GM19372 (cell line): ENCODE data around the gene IL1RAP.
"Not testable (repeated sequence)": the region's sequence is repeated elsewhere in the genome, so short reads cannot be mapped to it uniquely, and the experiment has no call there.

Experiments used
- ATAC-seq: cut with Tn5 transposase; IDR thresholded peaks from one replicate; pipeline ENCODE4 v1.9.1; 2021; ENCODE audit warnings: mild to moderate bottlenecking, low read depth, moderate library complexity; ENCODE audit not compliant: unreplicated experiment

Gene IL1RAP, protein sequence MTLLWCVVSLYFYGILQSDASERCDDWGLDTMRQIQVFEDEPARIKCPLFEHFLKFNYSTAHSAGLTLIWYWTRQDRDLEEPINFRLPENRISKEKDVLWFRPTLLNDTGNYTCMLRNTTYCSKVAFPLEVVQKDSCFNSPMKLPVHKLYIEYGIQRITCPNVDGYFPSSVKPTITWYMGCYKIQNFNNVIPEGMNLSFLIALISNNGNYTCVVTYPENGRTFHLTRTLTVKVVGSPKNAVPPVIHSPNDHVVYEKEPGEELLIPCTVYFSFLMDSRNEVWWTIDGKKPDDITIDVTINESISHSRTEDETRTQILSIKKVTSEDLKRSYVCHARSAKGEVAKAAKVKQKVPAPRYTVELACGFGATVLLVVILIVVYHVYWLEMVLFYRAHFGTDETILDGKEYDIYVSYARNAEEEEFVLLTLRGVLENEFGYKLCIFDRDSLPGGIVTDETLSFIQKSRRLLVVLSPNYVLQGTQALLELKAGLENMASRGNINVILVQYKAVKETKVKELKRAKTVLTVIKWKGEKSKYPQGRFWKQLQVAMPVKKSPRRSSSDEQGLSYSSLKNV

DNA sequence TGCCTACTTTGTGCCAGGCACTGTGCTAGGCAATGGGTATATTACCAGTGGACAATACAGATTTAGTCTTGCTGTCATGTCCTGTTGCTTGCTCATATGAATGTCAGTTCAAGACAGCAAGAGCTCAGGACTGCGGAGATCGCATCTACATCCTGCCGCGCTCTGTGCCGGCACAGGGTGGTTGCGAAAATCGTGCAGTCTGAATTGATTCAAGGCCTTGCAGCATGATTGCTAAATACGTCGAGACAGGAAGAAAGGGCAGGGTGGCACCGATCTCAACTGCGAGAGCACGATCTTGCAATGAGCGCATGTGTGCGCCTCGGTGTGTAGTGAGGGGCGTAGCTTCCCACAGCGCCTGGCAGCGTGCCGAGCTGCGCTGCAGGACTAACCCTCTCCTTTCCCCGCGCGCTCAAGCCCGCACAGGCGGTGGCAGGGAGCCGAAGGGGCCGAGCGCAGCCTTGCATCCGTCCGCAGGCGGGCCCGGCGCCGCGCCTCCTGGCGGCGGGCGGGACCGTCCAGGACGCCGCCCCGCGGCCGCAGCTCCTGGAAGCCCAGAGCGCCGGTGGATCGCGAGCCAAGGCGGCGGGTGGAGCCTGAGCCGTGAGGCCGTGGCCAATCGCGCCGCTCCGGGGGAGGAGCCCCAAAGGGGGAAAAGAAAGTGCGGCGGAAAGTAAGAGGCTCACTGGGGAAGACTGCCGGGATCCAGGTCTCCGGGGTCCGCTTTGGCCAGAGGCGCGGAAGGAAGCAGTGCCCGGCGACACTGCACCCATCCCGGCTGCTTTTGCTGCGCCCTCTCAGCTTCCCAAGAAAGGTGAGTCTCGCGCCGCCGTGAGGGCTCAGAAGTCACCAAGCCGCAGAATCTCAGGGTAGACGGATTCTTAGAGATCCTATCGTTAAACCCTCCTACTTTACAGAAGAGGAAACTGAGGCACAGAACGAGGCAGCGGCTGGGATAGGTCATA is at the start of gene IL1RAP:
Gene IL1RAP (plus strand): TSS at position 677 of the 962 bp plus-strand sequence. CDS start 50,205 bp downstream, outside the sequence.
- peak; percentile 98 for ATAC-seq

DNA sequence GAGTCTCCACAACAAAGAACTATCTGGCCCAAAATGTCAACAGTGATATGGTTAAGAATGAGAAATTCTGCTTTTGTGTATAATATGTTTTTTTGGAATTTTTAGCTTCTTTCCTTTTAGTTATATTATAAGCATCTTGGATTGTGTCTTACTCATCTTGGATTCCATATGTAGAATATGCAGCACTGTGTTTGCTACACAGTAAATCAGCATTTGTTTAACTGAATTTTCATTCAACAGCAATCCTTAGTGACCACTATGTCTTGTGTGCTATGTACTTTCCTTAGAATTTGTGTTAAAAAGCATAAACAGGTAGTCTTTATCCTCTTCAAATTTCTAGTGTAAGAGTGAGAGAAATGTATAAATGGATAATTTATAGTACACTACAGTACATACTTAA is 46.0 kb upstream of the IL1RAP start:
- ATAC-seq = no peak

DNA sequence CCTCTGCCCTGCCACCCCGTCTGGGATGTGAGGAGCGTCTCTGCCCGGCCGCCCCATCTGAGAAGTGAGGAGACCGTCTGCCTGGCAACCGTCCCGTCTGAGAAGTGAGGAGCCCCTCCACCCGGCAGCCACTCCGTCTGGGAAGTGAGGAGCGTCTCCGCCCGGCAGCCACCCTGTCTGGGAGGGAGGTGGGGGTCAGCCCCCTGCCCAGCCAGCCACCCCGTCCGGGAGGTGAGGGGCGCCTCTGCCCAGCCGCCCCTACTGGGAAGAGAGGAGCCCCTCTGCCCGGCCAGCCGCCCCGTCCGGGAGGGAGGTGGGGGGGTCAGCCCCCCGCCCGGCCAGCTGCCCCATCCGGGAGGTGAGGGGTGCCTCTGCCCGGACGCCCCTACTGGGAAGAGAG is 40.6 kb upstream of the IL1RAP start:
- ATAC-seq = not testable (repeated sequence)

DNA sequence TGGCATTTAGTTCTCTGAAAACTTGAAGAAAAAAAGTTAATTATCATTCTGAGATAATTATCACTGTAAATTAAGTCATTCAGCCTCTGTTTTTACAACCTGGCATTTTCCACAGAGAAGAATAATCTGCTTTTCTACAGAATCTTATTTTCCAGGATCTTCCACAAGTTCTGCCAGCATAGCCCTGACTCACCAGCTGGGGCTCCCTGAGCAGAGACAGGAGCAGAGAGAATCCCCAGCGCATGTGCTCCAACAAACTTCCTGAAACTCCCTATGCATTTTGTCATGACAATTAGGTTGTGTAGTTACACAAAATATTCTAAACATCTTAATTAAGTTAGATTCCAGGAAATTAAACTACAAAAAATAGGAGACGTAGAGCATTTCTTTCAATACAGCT is 32.1 kb upstream of the IL1RAP start:
- no peak for ATAC-seq

DNA sequence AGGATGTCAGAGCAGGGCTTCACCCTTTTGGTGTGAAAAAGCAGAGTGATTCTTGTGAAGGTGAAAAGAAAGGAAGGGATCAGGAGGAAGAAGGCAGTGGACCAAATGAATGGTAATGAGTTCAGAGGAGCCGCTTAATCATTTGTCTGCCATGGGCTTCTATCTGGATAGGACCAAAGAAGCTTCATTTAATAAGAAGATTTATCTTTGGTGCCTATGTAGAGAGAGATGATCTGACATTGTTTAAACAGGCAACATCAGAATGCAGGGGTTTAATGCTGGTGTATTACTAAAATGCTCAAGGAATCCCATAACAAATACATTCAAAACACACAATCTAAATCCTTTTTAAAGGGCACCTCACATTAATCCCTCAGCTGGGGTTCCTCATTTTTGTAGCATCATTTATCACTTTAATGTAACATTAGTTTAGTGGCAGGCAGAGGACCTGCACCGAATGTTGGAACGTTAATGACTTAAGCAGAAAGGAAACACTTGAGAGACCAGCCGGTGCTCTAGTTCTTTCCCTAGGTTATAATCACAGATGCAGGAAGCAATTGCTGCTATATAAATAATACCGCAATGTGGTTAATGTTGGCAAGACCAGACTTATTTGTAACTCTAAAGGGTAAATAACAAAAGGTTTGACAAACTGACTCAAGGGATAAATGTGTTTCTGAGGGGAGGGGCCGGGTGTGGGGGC is 27.9 kb upstream of the IL1RAP start:
- ATAC-seq = no peak

DNA sequence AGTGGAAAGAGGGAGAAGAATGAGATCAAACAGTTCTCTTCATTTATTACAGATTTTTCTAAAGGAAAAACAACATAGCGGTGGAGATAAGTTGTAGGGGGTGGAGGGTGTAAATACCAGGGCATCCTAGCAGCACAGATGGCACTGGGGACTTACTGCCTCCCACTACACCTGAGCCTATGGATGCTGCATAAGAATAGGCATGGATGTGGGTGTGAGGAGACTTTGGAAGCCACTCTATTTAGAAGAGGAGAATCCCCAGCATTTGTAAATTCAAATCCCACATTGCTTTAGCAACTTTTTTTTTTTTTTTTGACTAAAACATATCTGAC is 27.4 kb upstream of the IL1RAP start:
- no peak for ATAC-seq

GRCh38 chr3:190486908-190487607 is 26.8 kb upstream of the IL1RAP start:
- no peak for ATAC-seq

DNA sequence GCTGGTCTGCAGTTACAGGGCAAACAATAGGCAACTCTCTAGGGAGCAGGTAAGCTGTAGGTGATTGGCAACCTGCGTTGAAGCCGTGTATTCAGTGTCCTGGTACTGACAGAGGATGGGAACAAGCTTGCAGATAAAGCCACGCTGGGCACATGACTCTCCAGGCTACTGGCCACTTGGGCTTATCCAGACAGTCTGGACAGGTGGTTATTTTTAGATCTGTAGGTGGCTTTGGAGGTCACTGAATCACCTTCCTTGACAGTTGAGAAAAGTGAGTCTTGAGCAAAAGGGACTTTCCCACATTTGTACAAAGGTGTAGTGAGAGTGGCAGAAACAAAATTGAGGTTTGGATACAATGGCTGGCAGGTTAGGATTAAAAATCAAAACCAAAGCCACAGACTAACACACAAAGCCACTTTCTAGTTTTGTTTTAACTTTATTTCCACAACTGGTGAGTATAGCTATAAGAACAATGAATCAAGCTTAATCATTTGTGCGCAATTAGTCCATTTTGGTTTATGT is 22.3 kb upstream of the IL1RAP start:
- ATAC-seq = no peak

GRCh38 chr3:190492129-190492528 is 21.8 kb upstream of the IL1RAP start:
- ATAC-seq = no peak

GRCh38 chr3:190492966-190493365 is 20.9 kb upstream of the IL1RAP start:
- no peak for ATAC-seq

DNA sequence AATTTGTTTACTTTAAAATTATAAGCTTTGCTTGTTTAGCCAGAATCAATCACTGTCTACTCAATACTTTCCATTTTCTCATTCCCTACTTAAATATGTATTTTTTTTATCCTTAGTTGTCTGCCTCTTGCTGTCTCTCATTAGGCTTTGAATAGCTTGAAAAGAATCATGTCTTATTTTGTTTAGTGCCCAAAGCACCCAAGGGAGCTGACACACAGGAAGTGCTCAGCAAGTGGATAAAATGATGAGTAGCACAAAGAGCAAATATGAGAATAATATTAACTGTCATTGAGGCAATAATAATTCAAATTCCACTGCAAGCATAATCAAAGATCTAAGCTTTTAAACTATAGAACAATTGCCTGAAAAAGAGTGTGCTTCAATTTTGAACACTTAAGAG is 19.0 kb upstream of the IL1RAP start:
- ATAC-seq = no peak

GRCh38 chr3:190495354-190495753 is 18.5 kb upstream of the IL1RAP start:
- ATAC-seq = no peak

GRCh38 chr3:190495796-190496195 is 18.1 kb upstream of the IL1RAP start:
- ATAC-seq = no peak

DNA sequence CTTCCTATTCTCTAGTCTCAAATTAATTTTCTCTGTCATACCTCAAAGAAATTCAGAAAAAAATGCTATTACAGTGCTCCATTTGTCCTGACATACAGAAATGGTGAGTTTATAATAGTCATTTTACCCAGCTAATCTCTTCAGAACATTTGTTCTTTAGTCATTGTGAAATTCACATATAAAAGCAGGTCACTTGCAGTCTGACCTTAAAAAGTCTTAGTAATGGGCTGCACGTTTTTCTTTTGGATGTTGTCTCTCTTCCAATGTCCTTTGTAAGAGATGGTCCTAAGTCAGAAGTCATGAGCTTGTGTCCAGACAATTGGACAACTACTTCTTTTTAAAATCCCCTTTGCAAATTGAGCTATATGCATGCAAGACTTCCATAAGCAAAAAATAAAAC is 17.0 kb upstream of the IL1RAP start:
- ATAC-seq = no peak

- ATAC-seq = no peak
Measured at GRCh38 chr3:190497811-190498210, 16.1 kb upstream of the IL1RAP start.

DNA sequence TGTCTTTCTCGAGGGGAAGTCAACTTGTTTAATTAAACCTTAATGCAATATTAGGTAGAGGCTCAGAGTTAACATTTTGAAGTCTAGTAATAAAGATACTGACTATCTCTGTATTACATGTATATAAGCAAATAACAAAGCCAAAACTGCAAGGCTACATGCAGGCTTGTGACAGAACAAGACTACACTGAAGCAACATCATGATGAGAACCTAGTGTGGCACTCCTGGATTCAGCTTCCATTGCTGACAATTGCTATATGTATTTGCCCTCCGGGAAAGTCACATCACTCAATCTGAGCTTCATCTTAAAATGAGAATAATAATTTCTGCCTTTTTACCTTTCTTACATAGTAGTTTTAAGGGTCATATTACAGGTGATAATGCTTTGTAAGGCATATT is 15.6 kb upstream of the IL1RAP start:
- ATAC-seq = no peak

DNA sequence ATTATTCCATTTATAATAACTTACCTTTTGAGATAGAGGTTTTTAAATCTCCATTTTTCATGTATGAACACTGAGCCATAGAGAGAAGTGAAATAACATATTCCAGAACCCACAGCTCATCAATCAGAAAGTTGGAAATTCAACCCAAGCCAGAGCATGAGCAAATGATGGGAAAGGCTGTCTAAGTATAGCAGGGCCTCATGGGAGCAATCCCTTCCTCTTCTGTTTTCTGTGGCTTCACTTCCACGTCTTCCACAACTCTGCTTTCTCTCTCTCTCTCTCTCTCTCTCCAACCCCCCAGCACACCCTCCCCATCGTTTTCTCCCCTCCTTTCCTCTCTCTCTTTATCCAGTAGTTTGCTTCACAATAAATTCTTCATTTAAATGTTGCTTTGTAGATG is 14.8 kb upstream of the IL1RAP start:
- no peak for ATAC-seq

DNA sequence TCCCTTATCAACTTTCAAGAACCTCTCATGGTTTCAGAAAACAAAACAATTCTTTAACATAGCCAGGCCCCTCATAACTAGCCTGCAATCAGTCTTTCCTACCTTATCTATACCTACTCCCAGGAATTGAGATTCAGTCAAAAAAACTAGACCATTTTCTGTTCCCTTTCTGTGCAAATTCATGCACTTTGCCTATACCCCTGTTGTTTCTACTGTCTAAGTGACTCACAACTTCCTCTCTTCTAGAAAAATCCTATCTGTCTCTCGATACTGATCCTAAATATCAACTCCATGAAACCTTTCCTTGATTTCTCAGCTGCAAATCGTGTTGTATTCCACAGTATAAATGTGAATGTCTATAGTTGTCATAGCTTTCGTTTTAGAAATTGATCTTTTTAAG is 10.9 kb upstream of the IL1RAP start:
- ATAC-seq = no peak

- no peak for ATAC-seq
Measured at GRCh38 chr3:190504354-190505125, 9.3 kb upstream of the IL1RAP start.
